ENCODE measurements around the gene CNNM2.

The CNNM2 gene

DNA sequence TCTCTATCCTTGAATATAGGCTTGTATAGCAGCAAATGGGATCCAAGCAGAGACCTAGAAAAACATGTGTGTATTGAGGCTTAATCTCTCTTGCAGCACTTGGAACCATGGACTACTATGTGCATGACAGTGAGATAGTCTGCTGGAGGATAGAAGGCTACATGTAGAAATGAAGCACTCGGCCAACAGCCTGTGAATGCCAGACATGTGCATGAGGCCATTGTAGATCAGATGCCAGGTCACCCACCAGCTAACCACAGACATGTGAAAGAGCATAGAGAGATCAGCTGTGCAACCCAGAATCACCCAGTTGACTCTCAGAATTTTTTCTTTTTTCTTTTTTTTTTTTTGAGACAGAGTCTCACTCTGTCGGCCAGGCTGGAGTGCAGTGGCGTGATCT is 184.1 kb downstream of the CNNM2 start:
- no peaks in the 10 kb centered on the region for H3K4me1 ChIP-seq (ENCODE audit: control insufficient read depth, low read depth, low read length)
- H3K9ac ChIP-seq (ENCODE audit: low read length) = no peak overlapping the region
- H3K4me3 ChIP-seq (ENCODE audit: low read length) = no peak overlapping the region
- no peaks in the 10 kb centered on the region for H3K9me3 ChIP-seq (ENCODE audit: control insufficient read depth, low read depth, low read length)
- no peaks in the 10 kb centered on the region for H3K27me3 ChIP-seq (ENCODE audit: control insufficient read depth, insufficient read depth, low read length)
- H3K36me3 ChIP-seq (ENCODE audit: control insufficient read depth, low read depth, low read length) = peaks cover 31% of the 10 kb centered on the region
- H3K27ac ChIP-seq (ENCODE audit: low read length) = no peak overlapping the region

DNA sequence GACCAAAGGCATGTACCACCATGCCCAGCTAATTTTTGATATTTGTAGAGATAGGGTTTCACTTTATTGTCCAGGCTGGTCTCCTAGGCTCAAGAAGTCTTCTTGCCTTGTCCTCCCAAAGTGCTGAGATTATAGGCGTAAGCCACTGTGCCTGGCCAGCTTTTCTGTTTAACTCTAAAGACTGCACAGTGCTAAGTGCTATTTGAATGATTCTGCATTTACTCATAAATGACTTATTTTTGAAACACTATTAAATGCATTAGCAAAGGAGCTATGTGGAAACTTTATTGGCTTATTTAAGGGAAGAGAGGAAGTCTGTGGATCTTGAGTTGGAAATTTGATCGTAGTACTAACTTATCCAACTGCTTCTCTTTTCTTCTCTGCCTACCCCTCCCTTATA is 185.9 kb downstream of the CNNM2 start:
- Histone ChIP-seq H3K9ac (ENCODE audit: low read length) (no peak overlapping the region), H3K4me3 (ENCODE audit: low read length) (no peak overlapping the region), H3K27ac (ENCODE audit: low read length) (no peak overlapping the region), H3K9me3 (ENCODE audit: control insufficient read depth, low read depth, low read length) (no peaks in the 10 kb centered on the region), H3K4me1 (ENCODE audit: control insufficient read depth, low read depth, low read length) (no peaks in the 10 kb centered on the region), H3K36me3 (ENCODE audit: control insufficient read depth, low read depth, low read length) (peaks cover 16% of the 10 kb centered on the region), H3K27me3 (ENCODE audit: control insufficient read depth, insufficient read depth, low read length) (no peaks in the 10 kb centered on the region)

DNA sequence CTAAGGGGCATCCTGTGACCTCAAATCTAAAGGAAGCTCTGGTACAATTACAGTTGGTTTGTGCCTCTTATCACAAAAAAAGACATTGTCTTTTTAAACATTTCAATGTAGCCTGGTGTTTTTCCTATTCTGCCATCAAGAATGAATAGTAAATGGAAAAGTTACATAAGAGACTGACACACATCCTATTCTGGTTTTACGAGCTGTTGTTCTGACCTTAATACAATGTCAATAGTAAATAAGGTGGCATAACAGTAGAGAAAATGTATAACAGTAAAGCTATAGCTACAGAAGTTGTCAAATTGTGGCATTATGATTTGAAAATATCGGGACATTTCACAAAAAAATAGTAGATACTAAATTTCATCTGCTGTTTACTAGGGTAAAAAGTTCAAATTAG is 186.6 kb downstream of the CNNM2 start:
- Histone ChIP-seq H3K36me3 (ENCODE audit: control insufficient read depth, low read depth, low read length) (peaks cover 13% of the 10 kb centered on the region), H3K9me3 (ENCODE audit: control insufficient read depth, low read depth, low read length) (no peaks in the 10 kb centered on the region), H3K27ac (ENCODE audit: low read length) (no peak overlapping the region), H3K4me1 (ENCODE audit: control insufficient read depth, low read depth, low read length) (no peaks in the 10 kb centered on the region), H3K9ac (ENCODE audit: low read length) (no peak overlapping the region), H3K27me3 (ENCODE audit: control insufficient read depth, insufficient read depth, low read length) (no peaks in the 10 kb centered on the region), H3K4me3 (ENCODE audit: low read length) (no peak overlapping the region)

DNA sequence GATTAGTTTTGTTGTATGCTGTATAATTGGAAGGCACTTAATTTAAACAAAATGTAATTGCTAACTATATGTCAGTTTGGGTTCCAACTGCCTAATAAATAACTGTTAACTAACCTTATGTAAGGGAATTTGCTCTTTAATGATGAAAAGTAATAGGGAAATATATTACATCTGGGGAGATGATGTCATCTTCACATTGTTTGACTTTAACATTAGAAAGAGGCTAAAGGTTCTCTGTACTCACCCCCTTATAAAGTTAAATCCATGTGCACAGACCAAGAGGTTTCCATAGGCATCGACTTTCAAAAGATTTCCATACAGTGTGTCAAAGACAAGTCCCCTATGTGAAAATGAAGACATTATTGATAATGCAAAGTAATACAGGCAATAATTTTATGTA is 187.4 kb downstream of the CNNM2 start:
- H3K9ac ChIP-seq (ENCODE audit: low read length) = no peak overlapping the region
- no peaks in the 10 kb centered on the region for H3K9me3 ChIP-seq (ENCODE audit: control insufficient read depth, low read depth, low read length)
- H3K27ac ChIP-seq (ENCODE audit: low read length) = no peak overlapping the region
- peaks cover 6% of the 10 kb centered on the region for H3K36me3 ChIP-seq (ENCODE audit: control insufficient read depth, low read depth, low read length)
- H3K4me3 ChIP-seq (ENCODE audit: low read length) = no peak overlapping the region
- no peaks in the 10 kb centered on the region for H3K4me1 ChIP-seq (ENCODE audit: control insufficient read depth, low read depth, low read length)
- no peaks in the 10 kb centered on the region for H3K27me3 ChIP-seq (ENCODE audit: control insufficient read depth, insufficient read depth, low read length)

DNA sequence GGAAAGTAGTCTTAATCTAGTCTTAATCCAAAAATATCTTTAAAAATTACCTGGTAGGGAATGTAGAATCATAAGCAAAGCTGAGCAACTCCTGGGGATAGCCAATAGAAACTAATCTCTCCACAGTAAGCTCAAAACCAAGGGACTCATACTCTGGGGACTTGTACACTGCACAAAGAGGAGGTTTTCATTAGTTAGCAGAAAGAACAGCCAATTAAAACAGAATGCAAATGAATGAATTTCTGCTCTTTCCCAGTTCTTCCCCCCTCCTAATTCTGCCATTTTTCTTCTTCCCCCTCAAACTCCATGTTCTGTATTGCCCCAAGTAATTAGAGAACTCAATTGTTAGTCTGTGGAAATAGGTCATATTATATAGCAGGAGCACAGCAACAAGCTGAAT is 188.4 kb downstream of the CNNM2 start:
- H3K9ac ChIP-seq (ENCODE audit: low read length) = no peak overlapping the region
- peaks cover 4% of the 10 kb centered on the region for H3K36me3 ChIP-seq (ENCODE audit: control insufficient read depth, low read depth, low read length)
- H3K4me3 ChIP-seq (ENCODE audit: low read length) = no peak overlapping the region
- H3K27ac ChIP-seq (ENCODE audit: low read length) = no peak overlapping the region
- H3K27me3 ChIP-seq (ENCODE audit: control insufficient read depth, insufficient read depth, low read length) = no peaks in the 10 kb centered on the region
- peaks cover 6% of the 10 kb centered on the region for H3K4me1 ChIP-seq (ENCODE audit: control insufficient read depth, low read depth, low read length)
- no peaks in the 10 kb centered on the region for H3K9me3 ChIP-seq (ENCODE audit: control insufficient read depth, low read depth, low read length)

DNA sequence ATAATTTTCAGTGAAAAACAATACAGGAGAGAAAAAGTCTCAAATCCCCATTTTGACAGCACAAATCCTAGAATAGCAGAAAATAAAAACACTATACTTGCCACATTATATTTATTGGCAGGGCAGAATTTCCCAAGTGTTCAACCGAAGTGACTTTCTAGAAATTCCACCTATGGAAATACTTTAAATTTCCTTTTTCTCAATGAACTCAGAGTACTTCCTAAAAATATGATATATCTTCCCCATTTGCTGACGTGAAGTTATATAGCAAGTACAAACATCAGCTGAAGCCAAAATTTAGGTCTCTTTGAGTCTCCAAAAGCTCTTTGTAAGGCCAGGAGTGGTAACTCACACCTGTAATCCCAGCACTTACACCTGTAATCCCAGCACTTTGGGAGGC is 191.7 kb downstream of the CNNM2 start:
- H3K9ac ChIP-seq (ENCODE audit: low read length) = no peak overlapping the region
- H3K4me3 ChIP-seq (ENCODE audit: low read length) = no peak overlapping the region
- peaks cover 6% of the 10 kb centered on the region for H3K4me1 ChIP-seq (ENCODE audit: control insufficient read depth, low read depth, low read length)
- H3K36me3 ChIP-seq (ENCODE audit: control insufficient read depth, low read depth, low read length) = no peaks in the 10 kb centered on the region
- no peaks in the 10 kb centered on the region for H3K9me3 ChIP-seq (ENCODE audit: control insufficient read depth, low read depth, low read length)
- no peak overlapping the region for H3K27ac ChIP-seq (ENCODE audit: low read length)
- no peaks in the 10 kb centered on the region for H3K27me3 ChIP-seq (ENCODE audit: control insufficient read depth, insufficient read depth, low read length)

DNA sequence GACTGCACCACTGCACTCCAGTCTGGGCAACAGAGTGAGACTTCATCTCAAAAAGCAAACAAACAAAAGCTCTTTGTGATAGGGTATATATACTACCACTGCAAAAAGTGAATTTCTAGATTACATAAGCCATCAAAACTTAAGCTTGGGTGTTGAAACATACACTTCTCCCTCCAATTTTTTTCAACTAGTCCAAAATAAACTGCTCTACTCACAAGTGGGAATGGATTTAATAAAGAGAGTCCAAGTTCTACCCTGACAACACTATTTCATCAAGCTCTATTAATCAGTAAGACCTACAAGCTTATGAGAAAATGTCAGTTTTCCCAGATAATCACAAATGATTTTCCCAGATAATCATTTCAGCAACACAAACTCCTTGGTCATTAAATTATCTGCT is 192.3 kb downstream of the CNNM2 start:
- H3K4me3 ChIP-seq (ENCODE audit: low read length) = no peak overlapping the region
- peaks cover 6% of the 10 kb centered on the region for H3K4me1 ChIP-seq (ENCODE audit: control insufficient read depth, low read depth, low read length)
- no peak overlapping the region for H3K27ac ChIP-seq (ENCODE audit: low read length)
- H3K27me3 ChIP-seq (ENCODE audit: control insufficient read depth, insufficient read depth, low read length) = no peaks in the 10 kb centered on the region
- no peak overlapping the region for H3K9ac ChIP-seq (ENCODE audit: low read length)
- H3K9me3 ChIP-seq (ENCODE audit: control insufficient read depth, low read depth, low read length) = no peaks in the 10 kb centered on the region
- H3K36me3 ChIP-seq (ENCODE audit: control insufficient read depth, low read depth, low read length) = no peaks in the 10 kb centered on the region

DNA sequence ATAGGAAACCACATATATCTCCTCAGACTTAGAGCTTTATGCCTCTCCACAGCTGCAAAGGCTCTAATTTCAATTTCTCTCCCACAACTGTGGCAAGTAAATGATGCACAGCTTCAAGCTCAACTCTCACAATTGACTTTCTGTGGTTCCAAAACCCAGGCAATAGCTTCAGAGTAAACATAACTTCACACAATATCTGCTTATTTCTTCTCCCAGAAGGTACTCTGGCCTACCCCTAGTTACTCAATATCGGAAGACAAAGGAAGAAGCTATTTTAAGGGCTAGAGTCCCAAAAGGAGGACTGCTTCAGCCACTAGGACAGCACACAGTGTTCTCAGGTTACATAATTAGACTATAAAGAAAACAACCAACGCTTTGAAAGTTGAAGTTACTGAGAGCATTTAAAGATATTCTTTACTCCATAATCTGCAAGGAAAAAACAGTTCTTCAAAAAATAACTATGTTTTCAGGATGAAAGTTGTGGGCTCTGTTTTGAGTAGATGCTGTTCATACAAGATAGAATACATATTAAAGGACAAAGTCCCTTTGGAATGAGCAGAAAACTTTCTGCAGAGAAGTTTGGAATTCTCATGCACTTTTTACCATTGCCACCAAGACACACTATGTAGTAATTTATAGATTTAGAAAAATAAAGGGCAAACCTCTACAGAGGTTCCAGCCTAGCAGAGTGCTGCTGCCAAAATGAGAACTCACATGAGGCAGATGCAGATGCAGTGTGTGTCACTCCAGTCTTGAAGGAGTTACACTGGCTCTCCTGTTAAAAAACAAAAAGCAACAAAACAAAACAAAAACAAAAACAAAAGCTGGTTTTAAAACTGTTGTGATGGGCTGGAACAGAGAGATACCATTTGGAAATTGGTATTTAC is 193.2 kb downstream of the CNNM2 start:
- Histone ChIP-seq H3K9me3 (ENCODE audit: control insufficient read depth, low read depth, low read length) (no peaks in the 10 kb centered on the region), H3K4me1 (ENCODE audit: control insufficient read depth, low read depth, low read length) (peaks cover 6% of the 10 kb centered on the region), H3K4me3 (ENCODE audit: low read length) (no peak overlapping the region), H3K36me3 (ENCODE audit: control insufficient read depth, low read depth, low read length) (no peaks in the 10 kb centered on the region), H3K27ac (ENCODE audit: low read length) (no peak overlapping the region), H3K27me3 (ENCODE audit: control insufficient read depth, insufficient read depth, low read length) (no peaks in the 10 kb centered on the region), H3K9ac (ENCODE audit: low read length) (no peak overlapping the region)

DNA sequence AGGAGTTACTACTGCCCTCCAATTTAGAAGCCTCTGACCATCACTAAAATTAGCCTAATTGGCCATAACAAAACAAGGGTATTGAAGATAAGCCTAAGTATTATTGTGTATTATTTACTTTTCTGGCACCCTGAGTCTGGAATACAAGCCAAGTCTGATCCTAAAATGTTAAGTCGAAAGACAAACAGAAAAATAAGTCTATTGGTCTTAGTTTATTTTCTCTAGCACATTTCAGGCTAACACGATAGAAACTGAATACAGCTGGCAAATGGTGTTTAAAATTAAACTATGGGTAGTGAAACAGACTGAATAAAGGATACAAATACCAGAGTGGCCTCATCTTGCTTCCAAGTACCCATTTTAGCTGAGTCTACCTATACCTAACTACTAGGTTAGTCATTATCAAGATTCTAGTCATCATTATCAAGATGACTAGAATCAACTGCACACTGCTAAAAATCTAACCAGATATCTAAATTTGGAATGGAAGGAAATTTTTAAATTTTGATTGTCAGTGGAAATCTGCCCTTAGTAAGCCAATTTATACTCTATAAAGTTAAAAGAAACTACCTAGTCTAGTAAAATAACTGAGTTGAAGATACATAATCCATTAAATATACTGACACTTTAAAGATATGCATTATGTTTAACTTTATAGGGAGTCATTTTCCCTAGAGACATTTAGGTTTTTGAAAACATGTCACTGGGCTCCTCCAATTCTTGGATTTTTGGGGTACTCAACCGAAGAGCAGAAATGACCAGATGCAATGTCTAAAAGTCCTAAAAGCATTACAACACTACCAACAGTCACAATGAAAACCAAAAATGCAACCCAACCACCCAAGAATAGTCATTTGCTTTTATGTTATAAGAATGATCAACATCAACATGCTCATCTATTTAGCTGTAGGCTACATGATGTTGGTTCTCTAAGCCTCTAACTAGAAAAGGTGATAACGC is 194.1 kb downstream of the CNNM2 start:
- Histone ChIP-seq H3K27ac (ENCODE audit: low read length) (no peak overlapping the region), H3K9me3 (ENCODE audit: control insufficient read depth, low read depth, low read length) (no peaks in the 10 kb centered on the region), H3K4me3 (ENCODE audit: low read length) (no peak overlapping the region), H3K4me1 (ENCODE audit: control insufficient read depth, low read depth, low read length) (peaks cover 6% of the 10 kb centered on the region), H3K27me3 (ENCODE audit: control insufficient read depth, insufficient read depth, low read length) (no peaks in the 10 kb centered on the region), H3K9ac (ENCODE audit: low read length) (no peak overlapping the region), H3K36me3 (ENCODE audit: control insufficient read depth, low read depth, low read length) (no peaks in the 10 kb centered on the region)

DNA sequence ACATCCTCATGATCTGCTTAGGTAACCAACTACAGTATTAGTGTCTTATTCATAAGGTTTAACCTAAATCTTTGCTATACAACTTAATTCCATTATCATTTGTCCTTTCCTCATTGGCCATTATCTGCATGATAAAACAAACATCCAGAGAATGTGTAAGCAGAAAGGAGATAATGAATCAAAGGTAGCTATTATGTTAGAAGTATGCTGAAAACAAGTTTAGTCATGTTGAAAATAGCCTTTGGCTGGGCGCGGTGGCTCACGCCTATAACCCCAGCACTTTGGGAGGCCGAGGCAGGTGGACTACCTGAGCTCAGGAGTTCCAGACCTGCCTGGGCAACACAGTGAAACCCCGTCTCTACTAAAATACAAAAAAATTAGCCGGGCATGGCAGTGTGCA is 196.8 kb downstream of the CNNM2 start:
- no peaks in the 10 kb centered on the region for H3K9me3 ChIP-seq (ENCODE audit: control insufficient read depth, low read depth, low read length)
- no peaks in the 10 kb centered on the region for H3K36me3 ChIP-seq (ENCODE audit: control insufficient read depth, low read depth, low read length)
- H3K9ac ChIP-seq (ENCODE audit: low read length) = no peak overlapping the region
- H3K4me1 ChIP-seq (ENCODE audit: control insufficient read depth, low read depth, low read length) = peaks cover 6% of the 10 kb centered on the region
- no peaks in the 10 kb centered on the region for H3K27me3 ChIP-seq (ENCODE audit: control insufficient read depth, insufficient read depth, low read length)
- no peak overlapping the region for H3K4me3 ChIP-seq (ENCODE audit: low read length)
- H3K27ac ChIP-seq (ENCODE audit: low read length) = no peak overlapping the region

DNA sequence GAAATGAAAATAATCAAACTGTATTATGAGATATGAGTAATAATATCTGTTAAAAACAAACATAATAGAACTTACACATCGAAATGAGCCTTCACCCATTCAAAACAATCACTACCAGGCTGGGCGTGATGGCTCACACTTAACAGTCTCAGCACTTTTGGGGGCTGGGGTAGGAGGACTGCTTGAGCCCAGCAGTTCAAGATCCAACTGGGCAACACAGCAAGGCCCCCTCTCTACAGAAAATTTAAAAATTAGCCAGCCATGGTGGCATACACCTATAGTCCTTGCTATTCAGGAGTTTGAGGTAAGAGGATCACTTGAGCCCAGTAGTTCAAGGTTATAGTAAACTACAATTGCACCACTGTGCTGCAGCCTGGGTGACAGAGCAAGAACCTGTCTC is 199.2 kb downstream of the CNNM2 start:
- no peaks in the 10 kb centered on the region for H3K4me1 ChIP-seq (ENCODE audit: control insufficient read depth, low read depth, low read length)
- H3K9ac ChIP-seq (ENCODE audit: low read length) = no peak overlapping the region
- no peaks in the 10 kb centered on the region for H3K27me3 ChIP-seq (ENCODE audit: control insufficient read depth, insufficient read depth, low read length)
- no peak overlapping the region for H3K27ac ChIP-seq (ENCODE audit: low read length)
- H3K9me3 ChIP-seq (ENCODE audit: control insufficient read depth, low read depth, low read length) = no peaks in the 10 kb centered on the region
- no peaks in the 10 kb centered on the region for H3K36me3 ChIP-seq (ENCODE audit: control insufficient read depth, low read depth, low read length)
- no peak overlapping the region for H3K4me3 ChIP-seq (ENCODE audit: low read length)
